GM19468 (cell line): ENCODE results near the gene SDF4.
"Not testable (repeated sequence)": the region's sequence is repeated elsewhere in the genome, so short reads cannot be mapped to it uniquely, and the experiment has no call there.

Experiments
- ATAC-seq: cut with Tn5 transposase; IDR thresholded peaks from one replicate; pipeline ENCODE4 v1.9.1; 2021; ENCODE audit warnings: mild to moderate bottlenecking, moderate library complexity, moderate number of reproducible peaks; ENCODE audit not compliant: unreplicated experiment; ENCODE audit errors: extremely low read depth

Gene SDF4

GRCh38 chr1:1203561-1204424 is 28.0 kb downstream of the SDF4 start:
- no peak for ATAC-seq

GRCh38 chr1:1202831-1203560 is 28.8 kb downstream of the SDF4 start:
- ATAC-seq, result no peak

GRCh38 chr1:1200876-1201810 is 30.7 kb downstream of the SDF4 start:
- peak; percentile 17 for ATAC-seq

DNA sequence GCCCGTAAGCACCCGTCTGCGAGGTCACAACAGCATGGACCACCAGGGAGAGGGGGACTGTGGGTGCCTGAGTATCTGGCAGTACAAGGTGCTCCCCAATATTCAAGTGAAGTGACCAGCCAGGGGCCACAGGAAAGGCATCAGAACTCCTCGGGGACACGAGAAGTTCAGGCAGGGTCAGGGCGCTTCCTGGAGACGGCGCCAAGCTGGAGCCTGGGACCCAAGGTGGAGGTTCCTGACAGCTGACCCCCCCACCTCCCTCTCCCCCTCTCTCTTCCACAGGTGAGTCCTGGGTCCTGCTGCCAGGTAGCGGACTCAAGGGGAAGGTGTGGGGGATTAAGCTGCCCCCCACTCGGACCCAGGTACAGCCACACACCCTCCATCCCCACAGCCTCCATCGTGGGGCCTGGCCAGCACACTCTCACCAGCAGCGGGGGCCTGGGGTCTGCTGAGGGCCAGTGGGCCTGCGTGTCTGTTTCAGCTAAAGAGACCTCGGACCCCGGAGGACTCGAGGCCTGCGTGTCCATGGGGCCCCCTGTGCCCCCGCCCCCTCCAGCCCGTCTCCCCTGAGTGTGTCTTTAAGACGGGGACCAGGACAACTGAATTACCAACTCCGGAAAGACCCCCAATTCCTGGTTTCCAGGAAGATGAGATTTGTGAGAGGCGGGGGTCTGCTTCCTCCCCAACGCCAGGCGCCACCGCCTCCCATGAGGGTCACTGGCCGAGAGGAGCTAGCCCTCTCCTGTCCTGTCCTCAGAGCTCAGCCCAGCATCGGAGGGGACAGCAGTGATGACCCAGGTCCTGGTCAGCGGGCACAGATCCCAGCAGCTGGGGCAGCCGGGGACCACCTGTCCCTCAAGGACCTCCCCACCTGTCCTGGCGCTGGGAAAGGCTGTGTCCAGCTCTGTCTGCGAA is 31.6 kb downstream of the SDF4 start:
- no peak for ATAC-seq

GRCh38 chr1:1199141-1199960 is 32.5 kb downstream of the SDF4 start:
- ATAC-seq, result no peak

DNA sequence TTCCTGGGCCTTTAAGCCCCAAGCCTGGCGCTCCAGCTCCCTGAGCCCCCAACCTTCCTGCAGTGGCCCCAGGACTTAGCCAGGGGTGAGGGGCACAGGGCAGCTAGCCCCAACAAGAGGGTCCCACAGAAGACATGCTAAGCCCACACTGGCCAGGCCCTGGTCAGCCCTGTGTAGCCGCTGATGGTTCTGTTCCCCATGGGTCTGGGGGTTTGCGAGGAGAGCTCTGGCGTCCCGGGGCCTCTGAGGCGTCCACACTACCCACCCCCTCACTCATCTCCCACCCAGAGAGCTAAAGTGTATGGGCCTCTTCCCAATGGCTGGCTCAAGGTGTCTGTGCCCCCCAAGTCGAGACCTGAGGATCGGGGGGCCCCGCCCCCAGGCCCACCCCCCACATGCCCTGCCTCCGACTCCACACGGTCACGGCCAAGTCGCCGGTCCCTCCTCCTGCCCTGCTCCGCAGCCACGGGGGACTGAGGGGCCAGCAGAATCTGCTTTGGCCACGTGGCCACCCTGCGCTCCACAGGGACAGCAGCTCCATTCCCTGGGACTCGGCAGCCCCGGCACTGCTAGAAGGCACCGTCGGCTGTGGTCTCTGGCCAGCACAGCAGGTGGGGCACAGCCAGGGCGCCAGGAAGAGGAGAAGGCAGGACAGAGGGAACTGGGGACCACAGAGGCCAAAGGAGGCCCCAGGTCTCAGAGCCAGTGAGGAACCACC is 33.2 kb downstream of the SDF4 start:
- no peak for ATAC-seq

- ATAC-seq, result no peak
Observed at GRCh38 chr1:1197551-1198422, 34.0 kb downstream of the SDF4 start.

DNA sequence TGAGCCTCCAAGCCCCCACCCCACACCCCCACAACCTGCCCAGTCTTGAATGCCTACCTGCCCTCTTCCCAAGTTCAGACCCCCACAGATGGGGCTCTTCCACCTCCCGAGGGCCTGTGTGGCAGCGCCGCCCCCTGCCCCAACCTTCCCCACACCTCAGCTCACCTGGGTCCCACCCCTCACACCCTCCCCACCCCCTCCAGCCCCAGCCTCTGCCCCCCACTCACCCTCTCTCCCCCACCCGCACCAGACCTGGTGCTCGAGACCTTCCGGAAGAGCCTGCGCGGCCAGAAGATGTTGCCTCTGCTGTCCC is 34.7 kb downstream of the SDF4 start:
- no peak for ATAC-seq

DNA sequence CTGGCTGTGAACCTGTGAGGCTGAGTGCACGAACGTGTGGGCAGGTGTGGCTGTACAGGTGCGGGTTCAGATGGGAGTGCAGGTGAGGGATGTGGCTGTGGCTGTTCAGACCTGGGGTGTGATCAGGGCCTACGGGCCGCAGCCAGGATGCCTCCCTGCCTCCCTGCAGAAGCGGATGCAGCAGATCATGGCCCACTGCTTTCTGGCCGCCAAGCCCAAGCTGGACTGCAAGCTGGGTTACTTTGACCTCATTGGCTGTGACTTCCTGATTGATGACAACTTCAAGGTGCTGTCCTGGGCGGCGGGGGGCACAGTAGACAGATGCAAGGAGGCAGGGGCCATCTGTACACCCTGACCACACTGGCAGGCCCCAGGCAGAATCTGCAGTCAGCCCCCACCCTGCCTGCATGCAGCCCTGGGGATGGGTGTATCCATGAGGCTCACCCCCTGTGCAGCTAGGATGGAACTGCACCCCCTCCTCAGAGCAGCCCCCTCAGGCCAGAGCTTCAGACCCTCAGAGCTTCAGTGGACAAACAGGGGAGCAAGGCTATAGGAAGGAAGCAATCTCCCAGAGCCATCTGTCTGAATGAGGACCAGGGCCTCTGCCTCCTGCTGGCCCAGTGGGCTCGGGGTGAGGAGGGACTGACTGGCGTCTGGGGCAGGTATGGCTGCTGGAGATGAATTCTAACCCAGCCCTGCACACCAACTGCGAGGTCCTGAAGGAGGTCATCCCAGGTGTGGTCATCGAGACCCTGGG is 35.2 kb downstream of the SDF4 start:
- ATAC-seq, result no peak

- ATAC-seq, result not testable (repeated sequence)
Observed at GRCh38 chr1:1195726-1196125, 36.1 kb downstream of the SDF4 start.

GRCh38 chr1:1194723-1195122 is 37.1 kb downstream of the SDF4 start:
- ATAC-seq, result no peak

DNA sequence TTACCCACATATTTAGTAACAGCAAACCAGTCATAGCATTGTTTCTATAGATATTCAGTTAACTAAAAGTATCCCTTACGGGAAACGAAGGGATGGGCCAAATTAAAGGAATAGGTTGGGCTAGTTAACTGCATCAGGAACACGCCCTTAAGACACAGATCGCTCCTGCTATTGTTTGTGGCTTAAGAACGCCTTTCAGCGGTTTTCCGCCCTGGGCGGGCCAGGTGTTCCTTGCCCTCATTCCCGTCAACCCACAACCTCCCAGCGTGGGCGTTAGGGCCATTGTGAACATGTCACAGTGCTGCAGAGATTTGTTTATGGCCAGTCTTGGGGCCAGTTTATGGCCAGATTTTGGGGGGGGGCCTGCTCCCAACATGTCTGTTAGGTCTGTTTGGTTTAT is 40.1 kb downstream of the SDF4 start:
- ATAC-seq, result no peak

DNA sequence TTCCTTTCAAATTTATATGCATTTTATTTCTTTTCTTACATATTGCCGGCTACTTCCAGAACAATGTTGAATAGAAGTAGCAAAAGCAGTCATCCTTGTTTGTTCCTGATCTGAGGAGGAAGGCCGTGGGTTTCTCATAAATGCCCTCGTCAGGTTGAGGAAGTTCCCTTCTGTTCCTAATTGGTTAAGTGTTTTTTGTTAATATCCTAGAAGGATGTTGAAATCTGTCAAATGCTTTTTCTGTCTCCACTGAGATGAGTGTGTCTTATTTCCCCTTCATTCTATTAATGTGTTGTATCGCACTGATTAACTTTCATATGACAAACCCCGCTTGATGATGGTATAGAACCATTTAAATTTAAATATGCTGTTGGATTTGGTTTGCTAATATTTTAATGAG is 42.7 kb downstream of the SDF4 start:
- no peak for ATAC-seq

- ATAC-seq, result no peak
Observed at GRCh38 chr1:1187938-1188337, 43.9 kb downstream of the SDF4 start.

DNA sequence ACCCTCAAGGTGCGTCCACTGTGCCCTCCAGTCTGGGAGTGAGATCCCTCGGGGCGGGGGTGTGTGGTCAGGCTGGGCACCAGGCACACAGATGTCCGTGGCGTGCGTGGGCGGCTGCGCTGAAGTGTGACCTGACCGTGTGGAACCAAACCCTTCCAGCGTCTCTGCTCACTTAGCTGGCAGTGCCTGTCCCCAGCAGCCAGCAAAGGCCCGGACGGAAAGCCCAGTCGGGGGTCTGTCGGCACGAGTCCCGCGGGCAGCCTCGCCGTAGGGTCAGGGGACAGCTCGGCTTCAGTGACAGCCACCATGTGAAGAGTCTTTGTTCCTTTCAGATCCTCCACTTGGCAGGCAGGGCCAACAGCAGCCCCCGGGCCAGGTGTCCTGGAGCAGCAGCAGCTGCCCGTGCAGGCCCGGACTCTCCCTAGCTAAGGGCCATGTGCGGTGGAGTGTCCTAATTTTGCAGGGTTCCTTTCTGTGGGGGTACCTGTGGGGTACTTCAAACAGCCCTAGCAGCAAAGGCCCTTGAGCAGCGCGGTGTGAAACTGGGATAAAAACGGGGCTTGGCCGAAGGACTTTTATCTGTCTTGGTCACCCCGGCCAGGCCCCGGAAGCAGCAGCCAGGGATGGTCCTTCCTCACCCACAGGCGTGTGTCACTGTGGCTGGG is 46.6 kb downstream of the SDF4 start:
- no peak for ATAC-seq
